AG09309 (cell line): Measurements from ENCODE around the gene PTPRN2.

Experiments
- DNase-seq: peaks from one replicate; pipeline ENCODE4 v3.0.0-alpha.2; 2010; ENCODE audit warnings: low read depth
- H3K4me3 ChIP-seq: 2 replicates; pipeline ENCODE4 v1.5.1; 2011; ENCODE audit warnings: mild to moderate bottlenecking, low read depth, low read length, moderate library complexity; ENCODE audit not compliant: control insufficient read depth
- CTCF ChIP-seq: IDR thresholded peaks from 2 replicates; pipeline ENCODE4 v1.5.1; 2011; ENCODE audit warnings: mild to moderate bottlenecking, low read depth, low read length, inconsistent platforms; ENCODE audit not compliant: insufficient read depth, control insufficient read depth; ENCODE audit errors: missing control alignments

The PTPRN2 gene

DNA sequence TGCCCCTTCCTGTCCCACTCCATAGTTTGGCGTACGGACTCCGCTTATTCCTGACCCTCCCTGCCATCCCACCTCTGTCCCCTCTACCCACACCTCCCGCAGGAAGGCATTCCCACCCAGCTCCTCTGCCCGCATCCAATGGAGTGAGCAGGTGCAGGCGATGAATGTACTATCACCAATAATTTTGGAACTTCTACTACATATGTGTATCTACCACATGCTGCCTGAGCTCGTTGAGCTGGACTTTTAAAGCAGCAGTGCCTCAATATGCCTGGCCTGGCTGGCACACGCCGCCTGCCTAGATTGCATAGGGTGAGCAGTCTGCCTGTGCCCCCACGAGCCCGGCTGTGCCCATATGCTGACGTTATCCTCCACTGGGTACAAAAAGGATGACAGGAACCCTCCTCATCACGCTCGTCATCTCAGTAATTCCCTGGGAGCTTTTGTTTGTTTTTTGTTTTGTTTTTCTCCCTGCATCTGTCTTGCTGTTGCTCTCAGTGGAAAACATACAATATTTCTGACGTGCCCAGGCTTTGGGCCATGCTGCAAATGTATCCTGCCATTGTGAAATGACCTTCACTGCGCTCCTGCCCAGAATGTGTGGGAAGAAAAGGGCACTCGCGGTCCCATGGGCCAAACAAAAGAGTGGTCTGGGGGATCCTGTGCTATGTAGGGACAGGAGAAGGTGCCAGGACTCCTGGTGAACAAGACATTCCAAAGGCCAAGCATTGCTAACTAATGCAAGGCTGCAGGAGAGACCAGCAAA lies 302.8 kb downstream of the PTPRN2 start:
- DNase-seq, result no peak
- no peak overlapping the region for H3K4me3 ChIP-seq
- no peak for TF ChIP-seq CTCF

GRCh38 chr7:158284121-158284520 lies 303.5 kb downstream of the PTPRN2 start:
- no peak for DNase-seq
- H3K4me3 ChIP-seq, result no peak overlapping the region
- no peak for TF ChIP-seq CTCF

DNA sequence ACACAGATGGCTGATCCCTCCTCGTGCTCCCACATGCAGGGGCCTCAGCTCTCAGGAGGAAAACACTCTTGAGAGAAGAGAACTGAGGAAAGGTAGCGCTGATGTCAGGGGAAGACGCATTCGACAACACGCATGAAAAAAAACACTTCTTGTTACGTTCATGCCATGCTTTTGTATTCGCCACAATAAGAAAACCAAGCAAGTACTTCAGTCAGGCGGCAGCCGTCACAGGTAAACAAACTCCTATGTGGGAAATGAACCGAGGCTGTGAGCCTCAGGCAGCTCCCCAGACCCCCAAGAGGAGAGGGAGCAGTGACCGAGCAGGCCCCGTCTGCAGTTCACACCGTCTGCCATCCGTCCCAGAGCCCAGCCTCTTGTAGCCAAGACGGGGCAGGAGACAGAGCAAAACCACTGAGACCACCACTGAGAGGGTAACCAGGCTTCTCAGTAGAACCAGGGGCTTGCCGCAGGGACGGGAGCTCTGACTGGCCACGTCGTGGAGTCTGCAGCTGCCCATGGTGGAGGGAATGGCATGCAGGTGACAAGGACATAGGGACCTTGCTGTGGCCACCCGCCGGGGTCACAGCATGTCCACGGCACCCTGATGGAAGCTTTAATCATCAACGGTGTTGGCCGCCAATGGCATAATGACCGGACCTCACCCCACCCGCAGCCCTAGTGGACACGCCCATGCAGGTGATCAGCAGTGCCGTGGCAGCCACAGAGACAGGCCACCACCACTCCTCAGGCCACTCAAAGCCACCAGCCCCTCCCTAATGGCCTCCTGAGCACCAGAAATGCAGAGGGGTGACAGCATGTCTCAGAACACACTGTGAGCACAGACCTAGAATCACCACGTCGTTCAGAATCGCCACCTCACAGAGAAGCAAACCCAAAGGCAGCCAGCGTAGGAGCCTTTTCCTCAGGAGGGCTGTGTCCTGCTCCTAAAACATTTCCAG lies 304.3 kb downstream of the PTPRN2 start:
- DNase-seq, result no peak
- TF ChIP-seq CTCF, result no peak
- H3K4me3 ChIP-seq, result no peak overlapping the region

DNA sequence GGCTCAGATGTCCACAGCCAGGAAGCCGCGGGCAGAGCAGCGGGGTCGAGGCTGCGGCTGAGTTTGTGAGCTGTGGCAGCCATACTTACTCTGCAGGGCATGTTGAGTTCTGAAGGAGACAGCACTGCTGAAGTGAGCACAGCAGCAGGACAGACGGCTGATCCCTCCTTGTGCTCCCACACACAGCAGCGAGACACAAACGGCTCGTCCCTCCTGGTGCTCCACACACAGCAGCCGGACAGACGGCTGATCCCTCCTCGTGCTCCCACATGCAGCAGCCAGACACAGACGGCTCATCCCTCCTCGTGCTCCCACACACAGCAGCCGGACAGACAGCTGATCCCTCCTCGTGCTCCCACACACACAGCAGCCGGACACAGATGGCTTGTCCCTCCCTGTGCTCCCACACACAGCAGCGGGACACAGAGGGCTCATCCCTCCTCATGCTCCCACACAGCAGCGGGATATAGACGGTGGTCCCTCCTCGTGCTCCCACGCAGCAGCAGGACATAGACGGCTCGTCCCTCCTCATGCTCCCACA lies 305.1 kb downstream of the PTPRN2 start:
- no peak for TF ChIP-seq CTCF
- no peak overlapping the region for H3K4me3 ChIP-seq
- DNase-seq, result no peak

DNA sequence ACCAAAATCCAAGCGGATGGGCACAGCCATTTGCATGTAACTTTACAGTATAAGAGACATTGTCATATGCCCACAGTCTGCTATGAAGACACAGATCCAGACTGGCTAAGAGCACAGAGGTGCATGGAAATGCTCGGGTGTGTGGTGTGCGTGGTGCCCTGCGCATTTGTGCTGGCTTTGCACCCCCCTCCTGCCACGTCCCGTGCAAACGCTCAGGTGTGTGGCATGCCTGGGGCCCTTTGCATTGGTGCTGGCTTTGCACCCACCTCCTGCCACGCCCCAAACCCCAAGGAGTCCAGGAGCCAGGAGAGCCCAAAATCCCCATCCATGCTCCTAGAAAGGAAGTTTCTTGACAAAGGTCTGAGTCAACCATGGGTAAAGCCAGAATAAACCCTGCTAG lies 306.2 kb downstream of the PTPRN2 start:
- DNase-seq, result no peak
- TF ChIP-seq CTCF, result no peak
- no peak overlapping the region for H3K4me3 ChIP-seq

GRCh38 chr7:158280448-158281144 lies 307.0 kb downstream of the PTPRN2 start:
- TF ChIP-seq CTCF, result no peak
- H3K4me3 ChIP-seq, result no peak overlapping the region
- DNase-seq, result no peak
